ENCODE measurements around the gene NAGK.
A peak's percentile ranks its signal among the peaks of the same experiment; 100 is the strongest.
"Not testable (repeated sequence)": the region's sequence is repeated elsewhere in the genome, so short reads cannot be mapped to it uniquely, and the experiment has no call there.

NAGK gene
- total RNA-seq = 42.1 to 70.7 (median 59.5) reads per million in 4 experiments

DNA sequence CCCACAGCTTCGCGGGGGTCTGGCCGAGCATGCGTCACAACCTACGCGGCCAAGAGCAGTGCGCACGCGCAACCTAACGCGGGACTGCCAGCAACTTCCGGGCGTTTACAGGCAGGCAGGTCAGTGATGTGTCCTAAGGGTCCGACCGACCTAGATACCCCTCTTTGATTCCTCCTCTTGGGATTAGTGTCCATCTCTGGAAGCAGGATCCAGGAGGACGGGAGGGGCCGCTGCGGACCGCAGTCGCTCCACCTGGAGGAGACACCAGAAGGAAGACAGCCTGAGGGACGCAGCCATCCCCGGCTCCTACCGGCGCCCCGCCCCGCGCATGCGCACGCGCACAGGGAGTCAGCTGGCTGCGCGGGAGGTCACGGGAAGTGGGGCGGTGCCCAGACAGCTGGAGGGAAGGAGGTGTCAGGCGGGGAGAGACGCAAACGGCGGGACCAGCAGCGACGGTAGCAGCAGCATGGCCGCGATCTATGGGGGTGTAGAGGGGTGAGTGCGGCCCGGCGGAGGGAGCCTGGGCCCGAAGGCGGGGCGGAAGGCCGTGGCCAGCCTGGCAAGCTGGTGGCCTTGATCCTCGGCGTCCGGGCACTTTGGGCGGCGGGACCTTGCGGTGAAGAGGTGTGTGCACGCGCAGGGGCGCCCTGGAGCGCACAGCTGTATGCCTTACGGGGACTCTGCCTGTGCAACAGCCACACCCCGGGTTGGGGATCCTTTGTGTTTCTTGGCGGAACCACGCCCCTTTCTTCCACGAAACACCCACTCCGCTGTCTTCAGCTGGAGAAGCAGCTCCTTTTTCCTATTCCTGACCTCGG, at the start of gene NAGK:
TSS of gene NAGK (plus strand) at position 431 of the 818 bp plus-strand sequence. CDS start at position 467, 36 bp downstream.
- DNase-seq = peak; percentile 93

DNA sequence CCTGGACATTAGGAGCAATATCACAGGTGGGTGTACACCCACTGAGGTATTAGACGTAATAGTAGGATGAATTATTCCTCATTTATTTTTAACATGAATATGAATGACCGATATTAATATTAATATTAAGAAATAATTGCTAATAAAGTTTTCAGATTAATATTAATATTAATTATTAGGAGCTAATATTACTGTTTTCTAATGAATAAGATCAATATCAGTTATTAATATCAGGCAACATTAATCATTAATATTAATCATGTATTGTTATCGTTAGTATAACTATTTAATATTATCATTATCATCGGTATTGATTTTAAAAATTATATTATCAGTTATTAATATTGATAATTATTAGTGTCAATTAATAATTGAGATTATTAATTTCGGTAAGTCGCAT, 48.5 kb upstream of the NAGK start:
- DNase-seq = not testable (repeated sequence)

DNA sequence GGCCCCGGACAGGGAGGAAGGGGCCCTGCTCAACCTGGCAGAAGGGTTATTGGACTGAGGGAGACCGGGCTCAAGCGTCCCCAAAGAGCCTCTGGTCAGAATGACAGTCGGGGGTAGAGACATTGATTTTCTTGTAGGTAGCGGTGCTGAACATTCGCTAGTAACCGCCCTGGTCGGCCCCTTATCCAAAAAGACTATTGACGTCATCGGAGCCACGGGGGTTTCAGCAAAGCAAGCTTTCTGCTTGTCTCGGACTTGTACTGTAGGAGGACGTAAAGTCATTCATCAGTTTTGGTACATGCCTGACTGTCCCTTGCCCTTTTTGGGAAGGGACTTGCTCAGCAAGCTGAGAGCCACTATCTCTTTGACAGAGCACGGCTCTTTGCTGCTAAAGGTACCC, 47.1 kb upstream of the NAGK start:
- not testable (repeated sequence) for DNase-seq

DNA sequence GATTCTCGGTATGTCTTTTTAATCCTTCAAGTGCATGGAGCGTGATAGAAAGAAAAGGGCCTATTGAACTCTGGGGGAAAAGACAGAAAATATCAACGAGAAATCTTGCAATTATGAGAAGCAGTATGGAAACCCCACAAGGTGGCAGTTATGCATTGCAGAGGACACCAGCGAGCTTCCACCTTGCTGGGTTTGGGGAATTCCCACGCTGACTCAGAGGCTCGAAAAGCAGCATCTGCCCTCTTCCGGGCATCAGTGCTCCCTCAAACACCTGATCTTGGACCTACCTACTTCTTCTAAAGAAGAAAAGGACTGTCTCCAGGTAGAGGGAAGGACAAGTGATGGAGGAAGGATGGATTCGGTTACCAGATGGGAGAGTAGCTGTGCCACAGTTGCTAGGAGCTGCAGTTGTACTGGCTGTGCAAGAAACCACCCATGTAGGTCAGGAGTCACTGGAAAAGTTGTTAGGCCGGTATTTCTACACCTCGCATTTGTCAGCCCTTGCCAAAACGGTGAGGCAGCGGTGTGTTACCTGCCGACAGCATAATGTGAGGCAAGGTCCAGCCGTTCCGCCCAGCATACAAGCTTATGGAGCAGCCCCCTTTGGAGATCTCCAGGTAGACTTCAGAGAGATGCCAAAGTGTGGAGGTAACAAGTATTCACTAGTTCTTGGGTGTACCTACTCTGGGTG, 44.8 kb upstream of the NAGK start:
- DNase-seq = peak; percentile 5

DNA sequence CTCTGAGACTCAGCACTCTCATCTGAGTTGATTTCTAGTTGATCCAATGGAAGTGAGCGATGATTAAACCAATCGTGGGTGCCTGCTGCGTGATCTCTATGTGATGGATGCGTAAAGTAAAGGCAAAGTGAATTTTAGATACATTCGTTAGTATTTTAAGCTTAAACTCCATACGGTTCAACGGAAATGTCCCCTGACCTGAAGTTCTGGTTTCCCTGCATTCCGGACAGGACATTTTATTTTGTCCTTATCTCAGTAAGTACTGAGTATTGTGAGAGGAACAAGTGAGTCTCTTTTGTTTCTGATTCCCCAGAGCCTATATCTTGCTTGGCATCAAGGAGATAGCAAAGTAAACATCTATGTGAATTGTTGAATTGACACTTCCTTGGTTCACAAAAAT, 32.2 kb upstream of the NAGK start:
- DNase-seq = not testable (repeated sequence)

DNA sequence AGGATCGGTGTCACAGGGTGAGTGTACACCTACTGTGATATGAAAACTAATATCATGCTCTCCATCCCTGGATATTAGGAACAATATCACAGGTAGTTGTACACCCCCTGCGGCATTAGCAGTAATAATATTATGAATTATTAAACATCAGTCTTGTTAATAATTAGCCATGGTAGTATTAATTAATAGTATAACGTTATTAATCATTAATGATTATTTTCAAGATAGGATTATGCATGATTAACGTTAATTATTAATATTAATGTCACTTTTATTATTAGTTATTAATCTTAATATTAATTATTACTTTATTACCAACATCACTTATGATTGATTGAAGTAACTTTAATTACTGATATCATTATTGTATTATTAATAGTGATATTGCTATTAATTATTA, 26.2 kb upstream of the NAGK start:
- DNase-seq = no peak

DNA sequence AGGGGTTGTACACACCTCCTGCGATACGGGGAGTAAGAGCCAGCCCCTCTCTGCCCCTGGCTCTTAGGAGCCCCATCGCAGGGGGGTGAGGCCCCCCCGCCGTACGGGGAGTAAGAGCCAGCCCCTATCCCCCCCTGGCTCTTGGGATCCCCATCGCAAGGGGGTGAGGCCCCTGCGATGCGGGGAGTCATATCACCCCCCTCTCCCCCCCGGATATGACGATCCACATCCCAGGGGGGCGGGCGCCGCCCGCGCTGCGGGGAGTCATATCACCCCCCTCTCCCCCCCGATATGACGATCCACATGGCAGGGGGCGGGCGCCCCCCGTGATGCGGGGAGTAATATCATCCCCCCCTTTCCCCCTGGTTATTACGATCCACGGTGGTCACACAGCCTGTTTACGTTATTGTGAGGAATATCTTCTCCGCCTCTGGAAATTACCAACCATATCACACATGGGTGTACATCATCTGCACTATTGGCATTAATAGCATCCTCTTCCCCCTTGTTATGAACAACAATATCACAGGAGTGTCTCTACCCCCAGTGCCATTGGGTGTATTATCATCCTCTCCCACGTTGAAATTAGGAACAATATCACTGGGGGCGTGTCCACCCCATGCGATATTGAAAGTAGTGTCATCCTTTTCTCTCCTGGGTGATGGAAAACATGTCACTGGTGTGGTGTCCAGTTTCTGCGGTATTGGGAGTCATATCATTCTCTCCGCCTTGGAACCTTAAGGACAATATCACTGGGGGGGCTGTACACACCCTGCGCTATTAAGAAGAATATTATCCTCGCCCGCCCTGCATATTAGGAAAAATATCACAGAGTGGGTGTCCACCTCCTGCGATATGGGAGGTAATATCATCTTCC, 24.7 kb upstream of the NAGK start:
- DNase-seq = no peak

DNA sequence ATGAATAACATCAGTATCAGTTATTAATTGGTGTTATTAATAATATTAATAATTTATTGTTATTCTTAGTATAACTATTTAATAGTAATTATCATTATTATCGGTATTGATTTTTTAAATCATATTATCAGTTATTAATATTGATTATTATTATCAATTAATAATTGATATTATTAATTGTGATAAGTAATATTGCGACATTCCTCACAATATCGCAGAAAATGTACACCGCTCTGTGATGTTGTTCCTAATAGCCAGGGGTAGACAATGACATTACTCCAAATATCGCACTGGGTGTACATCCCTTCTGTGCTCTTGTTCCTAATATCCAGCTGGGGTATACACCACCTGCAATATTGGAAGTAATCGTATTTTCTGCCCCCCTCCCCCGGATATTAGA, 23.3 kb upstream of the NAGK start:
- no peak for DNase-seq

DNA sequence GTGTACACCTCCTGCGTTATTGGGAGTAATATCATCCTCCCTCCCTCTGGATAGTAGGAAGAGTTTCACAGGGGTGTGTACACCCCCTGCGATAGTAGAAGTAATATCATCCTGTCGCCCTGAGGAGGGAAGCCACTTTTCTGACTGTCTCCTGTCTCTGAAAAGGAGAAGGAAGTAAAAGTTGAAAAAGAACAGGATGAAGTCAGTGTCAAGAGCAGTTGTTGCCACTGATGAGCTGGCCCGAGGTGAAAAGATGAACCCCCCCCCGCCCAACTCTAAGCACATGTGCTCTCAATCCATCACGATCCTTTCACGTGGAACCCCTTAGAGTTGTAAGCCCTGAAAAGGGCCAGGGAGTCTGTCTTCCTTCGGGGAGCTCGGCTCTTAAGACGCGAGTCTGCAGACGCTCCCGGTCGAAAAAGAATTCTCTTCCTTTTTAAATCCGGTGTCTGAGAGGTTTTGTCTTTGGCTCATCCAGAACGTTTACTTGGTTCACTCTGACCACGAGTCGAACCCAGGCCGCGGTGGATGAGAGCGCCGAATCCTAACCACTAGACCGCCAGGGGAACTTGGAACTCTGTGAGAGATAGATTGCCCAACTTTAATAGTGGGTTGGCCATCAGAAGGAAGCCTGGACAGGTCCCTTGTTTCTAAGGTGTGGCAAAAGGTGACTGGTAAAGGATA, 22.4 kb upstream of the NAGK start:
- no peak for DNase-seq

DNA sequence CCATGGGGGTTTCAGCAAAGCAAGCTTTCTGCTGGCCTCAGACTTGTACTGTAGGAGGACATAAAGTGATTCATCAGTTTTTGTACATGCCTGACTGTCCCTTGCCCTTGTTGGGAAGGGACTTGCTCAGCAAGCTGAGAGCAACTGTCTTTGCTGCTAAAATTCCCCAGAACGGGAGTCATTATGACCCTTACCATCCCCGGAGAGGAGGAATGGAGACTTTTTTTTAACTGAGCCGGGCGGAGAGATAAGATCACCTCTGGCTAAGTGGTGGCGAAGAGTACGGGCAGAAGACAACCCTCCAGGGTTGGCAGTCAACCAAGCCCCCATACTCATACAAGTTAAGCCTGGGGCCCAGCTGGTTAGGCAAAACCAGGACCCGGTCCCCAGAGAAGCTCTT, 20.4 kb upstream of the NAGK start:
- no peak for DNase-seq

DNA sequence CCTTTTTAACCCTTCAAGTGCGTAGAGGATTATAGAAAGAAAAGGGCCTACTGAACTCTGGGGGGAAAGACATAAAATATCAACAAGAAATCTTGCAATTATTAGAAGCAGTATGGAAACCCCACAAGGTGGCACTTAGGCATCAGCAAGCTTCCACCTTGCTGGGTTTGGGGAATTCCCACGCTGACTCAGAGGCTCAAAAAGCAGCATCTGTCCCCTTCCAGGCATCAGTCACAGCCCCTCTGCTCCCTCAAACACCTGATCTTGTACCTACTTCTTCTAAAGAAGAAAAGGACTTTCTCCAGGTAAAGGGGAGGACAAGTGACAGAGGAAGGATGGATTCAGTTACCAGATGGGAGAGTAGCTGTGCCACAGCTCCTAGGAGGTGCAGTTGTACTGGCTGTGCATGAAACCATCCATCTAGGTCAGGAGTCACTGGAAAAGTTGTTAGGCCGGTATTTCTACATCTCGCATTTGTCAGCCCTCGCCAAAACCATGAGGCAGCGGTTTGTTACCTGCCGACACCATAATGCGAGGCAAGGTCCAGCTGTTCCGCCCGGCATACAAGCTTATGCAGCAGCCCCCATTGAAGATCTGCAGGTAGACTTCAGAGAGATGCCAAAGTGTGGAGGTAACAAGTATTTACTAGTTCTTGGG, 18.6 kb upstream of the NAGK start:
- DNase-seq = not testable (repeated sequence)

DNA sequence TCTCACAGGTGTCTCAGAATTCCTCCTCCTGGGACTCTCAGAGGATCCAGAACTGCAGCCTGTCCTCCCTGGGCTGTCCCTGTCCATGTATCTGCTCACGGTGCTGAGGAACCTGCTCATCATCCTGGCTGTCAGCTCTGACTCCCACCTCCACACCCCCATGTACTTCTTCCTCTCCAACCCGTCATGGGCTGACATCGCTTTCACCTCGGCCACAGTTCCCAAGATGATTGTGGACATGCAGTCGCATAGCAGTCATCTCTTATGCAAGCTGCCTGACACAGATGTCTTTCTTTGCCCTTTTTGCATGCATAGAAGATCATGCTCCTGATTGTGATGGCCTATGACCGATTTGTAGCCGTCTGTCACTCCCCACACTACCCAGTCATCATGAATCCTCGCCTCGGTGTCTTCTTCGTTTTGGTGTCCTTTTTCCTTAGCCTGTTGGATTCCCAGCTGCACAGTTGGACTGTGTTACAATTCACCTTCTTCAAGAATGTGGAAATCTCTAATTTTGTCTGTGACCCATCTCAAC, 13.2 kb upstream of the NAGK start:
- not testable (repeated sequence) for DNase-seq

DNA sequence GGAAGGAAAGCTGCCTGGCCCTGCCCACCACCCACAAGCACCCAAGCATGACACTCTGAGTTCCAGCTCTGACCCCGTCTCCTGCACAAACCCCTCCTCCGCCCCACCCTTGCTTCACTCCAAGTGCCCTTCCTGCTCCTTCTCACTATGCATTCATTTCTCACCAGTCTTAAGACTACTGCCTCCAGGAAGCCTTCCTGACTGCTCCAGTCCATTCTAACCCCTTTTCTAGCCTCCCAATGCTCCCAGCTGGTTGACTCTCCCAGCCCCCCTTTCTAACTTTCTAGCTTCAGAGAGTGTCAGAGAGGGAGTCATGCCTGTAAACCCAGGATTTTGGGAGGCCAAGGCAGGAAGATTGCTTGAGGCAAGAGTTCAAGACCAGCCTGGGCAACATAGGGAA, 8.2 kb upstream of the NAGK start:
- no peak for DNase-seq

DNA sequence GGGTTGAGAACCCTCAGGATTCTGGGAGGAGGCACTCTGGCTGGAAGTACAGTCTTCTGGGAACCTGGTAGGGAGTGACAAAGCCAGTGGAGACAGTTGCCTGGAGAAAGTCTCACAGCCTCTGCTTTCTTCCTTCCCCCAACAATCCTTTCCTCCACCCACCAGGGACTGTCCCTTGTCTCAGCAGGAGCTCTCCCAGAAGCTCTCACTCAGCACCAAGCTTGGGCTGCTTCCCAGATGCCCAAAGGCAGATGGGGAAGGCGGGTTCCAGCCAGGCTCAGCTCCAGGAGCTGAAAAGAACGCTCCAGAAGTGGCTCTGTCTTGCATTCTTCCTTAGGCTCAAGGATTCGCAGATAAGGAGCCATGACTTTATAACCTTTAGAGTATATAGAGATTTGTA, 7.6 kb upstream of the NAGK start:
- no peak for DNase-seq

DNA sequence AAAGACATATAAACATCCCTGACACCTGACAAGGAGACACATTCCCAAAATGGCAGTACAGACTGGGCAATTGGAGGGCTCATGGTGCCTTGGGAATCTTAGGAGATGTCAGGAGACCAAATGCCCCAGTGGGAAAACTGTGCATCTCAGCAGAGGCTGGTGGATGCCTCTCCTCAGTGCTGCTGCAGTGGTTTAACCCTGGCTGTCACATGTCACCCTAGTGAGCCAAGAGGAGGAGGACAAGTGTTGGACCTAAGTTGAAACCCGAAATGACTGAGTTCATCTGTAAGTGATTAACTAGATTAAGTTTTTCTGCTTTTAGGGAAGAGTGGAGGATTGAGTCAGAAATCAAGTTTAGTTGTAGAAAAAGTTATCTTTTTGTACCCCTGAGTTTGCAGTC, 5.2 kb upstream of the NAGK start:
- no peak for DNase-seq

DNA sequence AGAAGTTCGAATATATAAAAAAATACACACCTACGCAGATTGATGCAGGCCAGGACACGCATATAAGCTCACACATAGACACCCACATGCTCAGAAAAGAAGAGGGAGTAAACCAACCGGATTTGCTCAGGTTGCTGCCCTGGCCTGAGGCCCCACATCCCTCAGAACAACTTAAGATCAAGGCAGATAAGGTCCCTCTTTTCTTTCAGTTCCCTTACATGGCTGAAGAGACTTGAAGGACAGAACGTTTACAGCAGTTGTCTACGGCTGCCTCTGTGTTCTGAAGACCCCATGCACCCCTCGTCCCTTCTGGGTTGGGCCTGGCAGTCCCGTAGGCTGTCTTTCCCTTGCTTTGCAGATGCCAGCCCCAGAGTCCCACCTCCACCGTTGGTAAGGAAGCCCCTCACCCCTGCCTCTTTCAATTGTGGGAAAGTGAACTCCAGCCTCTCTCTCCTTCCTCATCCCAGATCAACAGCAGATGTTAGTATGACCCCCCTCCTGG, 4.3 kb upstream of the NAGK start:
- no peak for DNase-seq

DNA sequence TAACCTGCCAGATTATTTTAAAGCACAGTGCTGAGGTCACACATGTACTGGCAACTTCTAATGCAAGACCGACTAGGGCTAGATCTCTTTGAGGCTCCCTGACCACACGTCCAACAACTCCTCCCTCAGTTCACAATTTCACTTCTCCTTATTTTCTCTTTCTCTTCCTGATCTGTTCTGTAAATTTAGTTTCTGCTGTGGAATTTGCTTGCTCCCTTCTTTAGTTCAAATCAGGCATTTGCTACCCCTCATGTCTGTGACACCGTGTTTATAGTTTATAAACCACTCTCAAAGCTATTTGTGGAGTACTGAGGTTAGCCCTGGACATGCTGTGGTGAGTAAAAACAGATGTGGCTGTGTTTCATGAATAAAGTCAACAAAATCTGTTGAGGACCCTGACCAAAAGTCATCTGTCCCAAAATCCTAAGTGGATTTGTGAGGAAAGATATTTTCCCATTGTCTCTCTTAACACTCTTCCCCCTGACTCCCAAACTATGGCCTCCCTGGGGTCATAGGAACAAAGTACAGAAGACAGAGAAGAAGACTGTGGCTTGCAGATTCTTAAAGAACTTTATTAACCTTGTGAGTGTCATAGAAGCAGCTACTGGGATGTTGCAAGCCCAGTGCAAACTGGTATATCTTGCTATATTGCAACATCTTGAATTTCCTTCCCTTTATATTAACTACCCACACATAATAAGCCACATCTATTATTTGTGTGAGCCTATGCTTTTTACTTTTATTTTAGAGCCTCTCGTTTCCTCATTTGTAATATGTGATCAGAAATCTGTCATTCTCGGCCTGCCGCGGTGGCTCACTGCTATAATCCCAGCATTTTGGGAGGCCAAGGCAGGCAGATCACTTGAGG, 3.5 kb upstream of the NAGK start:
- no peak for DNase-seq

DNA sequence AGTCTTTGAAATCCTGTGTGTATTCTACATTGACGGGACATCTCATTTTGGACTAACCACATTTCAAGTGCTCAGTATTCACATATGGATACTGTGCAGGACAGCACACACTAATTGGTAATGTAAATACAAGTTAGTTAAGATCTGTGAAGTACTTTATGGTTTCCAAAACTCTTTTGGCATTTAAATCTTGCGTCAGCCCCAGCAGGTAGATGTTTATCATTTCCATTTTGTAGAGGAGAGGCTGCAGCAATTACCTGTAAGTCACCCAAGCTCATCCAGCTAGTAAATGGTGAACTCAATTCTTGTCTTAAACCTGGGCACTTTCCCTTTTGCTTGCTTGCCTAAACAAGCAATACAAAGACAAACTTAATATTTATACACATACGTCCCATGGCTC, 1.6 kb upstream of the NAGK start:
- no peak for DNase-seq

DNA sequence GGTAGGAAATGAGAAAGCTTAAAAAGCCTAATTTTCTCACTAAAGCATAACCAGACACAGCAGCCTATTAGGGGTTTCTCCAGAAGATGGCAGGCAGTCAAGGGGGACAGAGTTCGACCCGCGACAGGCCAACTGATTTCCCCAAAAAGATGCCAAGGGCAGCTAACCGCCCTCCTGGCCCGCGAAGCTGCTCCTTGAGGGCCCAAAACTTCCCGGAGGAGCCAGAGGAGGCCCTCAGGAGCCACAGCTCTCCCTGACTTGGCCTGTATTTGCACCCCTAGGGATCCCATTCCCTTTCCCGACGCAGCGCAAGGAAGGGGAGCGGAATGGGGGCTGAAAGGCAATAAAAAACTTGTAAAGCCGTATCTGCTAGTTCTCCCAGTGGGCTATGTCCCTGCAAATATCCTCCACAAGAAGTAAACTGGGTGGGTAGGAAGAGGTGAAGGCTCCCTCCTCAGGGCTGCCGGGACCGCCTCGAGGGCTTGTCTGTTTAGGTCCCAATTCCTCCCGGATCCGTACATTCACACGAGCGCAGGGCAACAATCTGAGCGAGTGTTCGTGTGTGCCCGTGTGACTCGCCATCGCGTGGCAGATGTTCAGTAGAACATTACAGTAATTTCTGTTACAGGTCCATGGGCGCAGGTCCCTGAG, 756 bp upstream of the NAGK start:
- no peak for DNase-seq

DNA sequence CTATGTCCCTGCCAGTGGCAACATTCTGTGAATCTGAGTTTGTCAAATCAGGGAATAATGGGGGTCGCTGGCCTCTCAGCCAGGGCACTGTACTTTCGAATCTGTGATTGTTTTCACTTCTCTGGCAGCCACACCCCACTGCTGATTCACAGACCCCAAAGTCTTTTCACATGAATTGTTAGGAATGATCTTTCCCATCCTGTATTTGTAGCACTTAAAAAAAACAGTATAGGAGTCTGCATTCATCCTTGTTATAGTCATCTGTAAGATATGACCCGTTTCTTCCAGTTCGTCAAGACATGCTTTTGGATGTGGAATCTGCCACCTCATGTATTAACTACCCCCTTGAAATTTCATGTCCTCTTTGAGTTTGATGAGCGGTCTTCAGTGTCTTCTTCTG, 928 bp downstream of the NAGK start:
- DNase-seq = no peak

Measured in effector CD8-positive, alpha-beta T cell (primary cell).